ENCODE data around the gene C10orf143.

DNA sequence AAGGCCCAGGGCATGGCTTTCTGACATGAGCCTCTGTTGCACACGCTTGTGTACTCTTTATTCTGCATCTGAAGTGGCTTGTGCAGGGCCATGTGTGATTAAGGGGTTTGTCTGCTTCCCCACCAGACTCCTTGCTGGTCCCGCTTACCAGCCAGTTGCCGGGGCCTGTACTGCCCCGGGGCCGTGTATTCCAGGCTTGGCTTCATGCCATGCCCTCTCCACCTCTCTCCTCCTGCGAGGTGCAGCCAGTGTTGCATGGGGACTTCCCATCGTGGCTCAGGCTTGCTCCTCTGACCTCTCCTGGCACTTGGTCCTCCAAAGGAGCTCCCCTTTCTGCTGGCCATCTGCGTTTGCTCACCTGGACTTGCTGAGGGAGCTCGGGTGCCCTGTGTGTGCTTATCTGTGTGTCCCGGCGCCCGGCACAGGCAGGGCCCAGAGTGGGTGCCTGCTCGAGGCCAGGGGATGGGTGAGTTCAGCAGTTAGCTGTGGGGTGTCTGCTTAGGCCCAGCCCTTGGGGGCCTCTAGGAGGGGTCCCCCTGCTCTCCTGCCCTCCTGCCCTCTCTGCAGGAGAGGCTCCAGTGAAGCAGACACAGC, 11.0 kb upstream of the C10orf143 start:
- no peak for TF ChIP-seq POLR2A (IDR thresholded peaks at IDR 0.05; ENCODE audit: low read depth, low read length)
- no peak for TF ChIP-seq PAX5 (IDR thresholded peaks at IDR 0.05; ENCODE audit: insufficient read depth, low read length, severe bottlenecking)
- TF ChIP-seq POLR2AphosphoS5 (IDR thresholded peaks at IDR 0.05; ENCODE audit: low read depth, low read length), result no peak
- TF ChIP-seq TAF1 (IDR thresholded peaks at IDR 0.05; ENCODE audit: low read depth, low read length), result no peak
